ENCODE measurements around the gene ALCAM. TPM values are rescaled to one million over a fixed set of nuclear protein-coding genes. Genes with fewer than 3 reads are reported as not detected.

Gene ALCAM
- total RNA-seq, 1 experiment from 2014 or later, result 32.3 TPM

- H3K27me3 ChIP-seq (ENCODE audit: control insufficient read depth, insufficient read depth, low read length), result no peaks in the 10 kb centered on the region
- ChIA-PET POLR2A (no interaction called here), CTCF (no interaction called here)
- in situ Hi-C loops (cut with HindIII; ENCODE audit: low pct_unique_long_range_greater_than_20kb, low sequenced_read_pairs), result no loop called here
- intact Hi-C loops (cut with micrococcal nuclease; ENCODE audit: unreplicated experiment), result no loop called here
- H3K36me3 ChIP-seq (ENCODE audit: control insufficient read depth, insufficient read depth, low read length), result no peaks in the 10 kb centered on the region
- H3K4me1 ChIP-seq (ENCODE audit: control insufficient read depth, insufficient read depth, low read length), result no peaks in the 10 kb centered on the region; the same call in 1 of the 2 replicates
- H3K27ac ChIP-seq (ENCODE audit: low read length), result no peak overlapping the region
- DNase-seq (ENCODE audit: low read depth, low spot score) (no peak), ATAC-seq (no peak)
- no TSS peak for BruUV-seq (replicated peaks)
- TF ChIP-seq SIN3A (IDR thresholded peaks at IDR 0.05; ENCODE audit: borderline replicate concordance, insufficient read depth, low read depth, low read length) (no peak), POLR2AphosphoS5 (IDR thresholded peaks at IDR 0.05; ENCODE audit: low read depth, low read length) (no peak), TCF7L2 (IDR thresholded peaks at IDR 0.05; ENCODE audit: low read depth, low read length) (no peak), REST (IDR thresholded peaks at IDR 0.05; ENCODE audit: insufficient read depth in 1 of 2, low read depth in 2 of 2, low read length in 1 of 2) (no peak), CTCF (IDR thresholded peaks at IDR 0.05) (no peak)
- no peak overlapping the region for H3K4me3 ChIP-seq (ENCODE audit: low read depth in 2 of 2, low read length in 2 of 2)
- no peaks in the 10 kb centered on the region for H3K9me3 ChIP-seq (ENCODE audit: control insufficient read depth, insufficient read depth, low read depth, low read length)
Observed at GRCh38 chr3:105377716-105378115, 11.0 kb downstream of the ALCAM start.

DNA sequence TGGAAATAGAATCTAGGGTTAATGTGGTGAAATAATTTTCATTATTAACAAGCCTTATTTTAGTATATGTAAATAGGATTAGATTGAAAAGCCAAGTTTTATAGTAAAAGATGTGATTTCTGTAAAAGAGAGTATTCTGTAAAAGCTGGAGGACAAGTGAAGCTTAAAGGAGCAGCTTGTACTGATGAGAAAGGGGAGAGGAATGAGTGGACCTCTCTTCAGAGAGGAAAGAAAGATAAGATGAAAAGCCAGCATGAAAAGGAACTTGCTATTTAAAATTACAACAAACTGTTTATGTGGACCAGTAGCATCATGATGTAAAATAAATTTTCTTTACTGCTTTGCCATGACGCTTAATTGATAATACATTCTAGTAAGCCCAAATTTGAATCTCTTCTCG is 18.5 kb downstream of the ALCAM start:
- DNase-seq (ENCODE audit: low read depth, low spot score) (no peak), ATAC-seq (no peak)
- Histone ChIP-seq H3K36me3 (ENCODE audit: control insufficient read depth, insufficient read depth, low read length) (no peaks in the 10 kb centered on the region), H3K27ac (ENCODE audit: low read length) (no peak overlapping the region), H3K4me1 (ENCODE audit: control insufficient read depth, insufficient read depth, low read length) (no peaks in the 10 kb centered on the region), H3K4me3 (ENCODE audit: low read depth in 2 of 2, low read length in 2 of 2) (no peak overlapping the region), H3K9me3 (ENCODE audit: control insufficient read depth, insufficient read depth, low read depth, low read length) (no peaks in the 10 kb centered on the region), H3K27me3 (ENCODE audit: control insufficient read depth, insufficient read depth, low read length) (no peaks in the 10 kb centered on the region)
- POLR2A ChIA-PET, result no interaction called here
- BruUV-seq (replicated peaks), result no TSS peak
- CTCF ChIA-PET, result no interaction called here
- TF ChIP-seq TCF7L2 (IDR thresholded peaks at IDR 0.05; ENCODE audit: low read depth, low read length), result no peak
- no peak for TF ChIP-seq POLR2AphosphoS5 (IDR thresholded peaks at IDR 0.05; ENCODE audit: low read depth, low read length)
- intact Hi-C loops (cut with micrococcal nuclease; ENCODE audit: unreplicated experiment) (no loop called here), in situ Hi-C loops (cut with HindIII; ENCODE audit: low pct_unique_long_range_greater_than_20kb, low sequenced_read_pairs) (no loop called here)

- no peak overlapping the region for H3K27ac ChIP-seq (ENCODE audit: low read length)
- intact Hi-C loops (cut with micrococcal nuclease; ENCODE audit: unreplicated experiment), result no loop called here
- in situ Hi-C loops (cut with HindIII; ENCODE audit: low pct_unique_long_range_greater_than_20kb, low sequenced_read_pairs), result no loop called here
- H3K36me3 ChIP-seq (ENCODE audit: control insufficient read depth, insufficient read depth, low read length), result no peaks in the 10 kb centered on the region
- no peaks in the 10 kb centered on the region for H3K9me3 ChIP-seq (ENCODE audit: control insufficient read depth, insufficient read depth, low read depth, low read length)
- ATAC-seq, result no peak
- TF ChIP-seq CTCF (IDR thresholded peaks at IDR 0.05), result no peak
- TF ChIP-seq SIN3A (IDR thresholded peaks at IDR 0.05; ENCODE audit: borderline replicate concordance, insufficient read depth, low read depth, low read length), result no peak
- no peak for TF ChIP-seq POLR2AphosphoS5 (IDR thresholded peaks at IDR 0.05; ENCODE audit: low read depth, low read length)
- no peak overlapping the region for H3K4me3 ChIP-seq (ENCODE audit: low read depth in 2 of 2, low read length in 2 of 2)
- ChIA-PET CTCF (no interaction called here), POLR2A (no interaction called here)
- no peak for DNase-seq (ENCODE audit: low read depth, low spot score)
- no TSS peak for BruUV-seq (replicated peaks)
- no peaks in the 10 kb centered on the region for H3K4me1 ChIP-seq (ENCODE audit: control insufficient read depth, insufficient read depth, low read length)
- no peaks in the 10 kb centered on the region for H3K27me3 ChIP-seq (ENCODE audit: control insufficient read depth, insufficient read depth, low read length)
Observed at GRCh38 chr3:105385819-105386508, 19.3 kb downstream of the ALCAM start.

All from Panc1 (cell line).